Caco-2 (cell line): ENCODE measurements around the gene QTRT2. TPM values are rescaled to one million over a fixed set of nuclear protein-coding genes. Genes with fewer than 3 reads are reported as not detected.

Experiments
- BruUV-seq: library from RNA; stranded (reverse); fragments of 400-500 nt; replicated peaks from 2 replicates; lab custom pipeline; 2021; lab: Mats Ljungman, UMichigan
- CTCF ChIA-PET: fragments of 300-600 bp; sonication (Branson Sonifier 250); formaldehyde crosslinking; loops from one replicate; lab custom pipeline; 2022; ENCODE audit warnings: antibody characterized with exemption; lab: Charles Lee
- POLR2A ChIA-PET: fragments of 300-600 bp; sonication (Branson Sonifier 250); formaldehyde crosslinking; loops from one replicate; lab custom pipeline; 2022; ENCODE audit warnings: antibody characterized with exemption; lab: Charles Lee
- DNase-seq, 2 experiments: peaks; one replicate each; pipeline versions ENCODE4 v3.0.0 to v3.0.0-alpha.2; 2020 to 2022
- H3K27me3 ChIP-seq: replicated peaks from 2 replicates; pipeline ENCODE4 v1.6.0; 2011; ENCODE audit warnings: low read length; ENCODE audit not compliant: control insufficient read depth, insufficient read depth
- H3K36me3 ChIP-seq: 2 replicates; pipeline ENCODE4 v1.5.1; 2011; ENCODE audit warnings: low read length; ENCODE audit not compliant: control insufficient read depth, insufficient read depth
- H3K4me1 ChIP-seq: fragments of 250-450 bp; sonication (Bioruptor Pico); 2 replicates; pipeline ENCODE4 v1.5.1; 2020; ENCODE audit warnings: mild to moderate bottlenecking
- H3K4me3 ChIP-seq: 2 replicates; pipeline ENCODE4 v1.5.1; 2011; ENCODE audit warnings: low read depth, mild to moderate bottlenecking, control low read depth, low read length
- H3K9me3 ChIP-seq: fragments of 250-450 bp; sonication (Bioruptor Pico); 2 replicates; pipeline ENCODE4 v1.5.1; 2020; ENCODE audit warnings: mild to moderate bottlenecking, moderate library complexity
- H3K27ac Mint-ChIP-seq: one replicate; pipeline ENCODE4 v1.8.0; 2022; ENCODE audit warnings: mixed read lengths; ENCODE audit not compliant: unreplicated experiment
- H3K27me3 Mint-ChIP-seq: one replicate; pipeline ENCODE4 v1.8.0; 2022; ENCODE audit warnings: mixed read lengths; ENCODE audit not compliant: insufficient read depth, unreplicated experiment
- H3K36me3 Mint-ChIP-seq: one replicate; pipeline ENCODE4 v1.8.0; 2022; ENCODE audit warnings: mild to moderate bottlenecking, mixed read lengths; ENCODE audit not compliant: insufficient read depth, unreplicated experiment
- H3K4me1 Mint-ChIP-seq: one replicate; pipeline ENCODE4 v1.8.0; 2022; ENCODE audit warnings: low read depth, mixed read lengths; ENCODE audit not compliant: unreplicated experiment
- H3K4me3 Mint-ChIP-seq: one replicate; pipeline ENCODE4 v1.8.0; 2022; ENCODE audit warnings: mild to moderate bottlenecking, moderate library complexity, mixed read lengths; ENCODE audit not compliant: unreplicated experiment
- H3K9me3 Mint-ChIP-seq: one replicate; pipeline ENCODE4 v1.8.0; 2022; ENCODE audit warnings: mixed read lengths; ENCODE audit not compliant: unreplicated experiment
- intact Hi-C: fragments of 100-400 bp; cut with micrococcal nuclease; formaldehyde crosslinking; loops from one replicate; pipeline ENCODE4 v1.10.0; 2022; ENCODE audit not compliant: unreplicated experiment
- total RNA-seq: library from RNA; stranded (reverse); gene quantifications from 2 replicates; pipeline ENCODE4 v1.2.3, GENCODE V29; 2022
- TF ChIP-seq, protein P1 (sequence below), 2 experiments: fragments of 200-600 bp in 1 of 2; IDR thresholded peaks; 1 replicate in 1 of 2; 2 replicates in 1 of 2; pipeline versions ENCODE4 v1.5.1 to v1.8.0; 2011 to 2022; ENCODE audit warnings: antibody characterized with exemption in 1 of 2, control low read depth in 1 of 2, inconsistent platforms in 1 of 2, low read depth in 1 of 2, low read length in 1 of 2, mild to moderate bottlenecking in 1 of 2, moderate library complexity in 1 of 2; ENCODE audit not compliant: insufficient read depth in 1 of 2, severe bottlenecking in 1 of 2, unreplicated experiment in 1 of 2

QTRT2 gene
- total RNA-seq, 1 experiment from 2014 or later = 35.7 TPM

DNA sequence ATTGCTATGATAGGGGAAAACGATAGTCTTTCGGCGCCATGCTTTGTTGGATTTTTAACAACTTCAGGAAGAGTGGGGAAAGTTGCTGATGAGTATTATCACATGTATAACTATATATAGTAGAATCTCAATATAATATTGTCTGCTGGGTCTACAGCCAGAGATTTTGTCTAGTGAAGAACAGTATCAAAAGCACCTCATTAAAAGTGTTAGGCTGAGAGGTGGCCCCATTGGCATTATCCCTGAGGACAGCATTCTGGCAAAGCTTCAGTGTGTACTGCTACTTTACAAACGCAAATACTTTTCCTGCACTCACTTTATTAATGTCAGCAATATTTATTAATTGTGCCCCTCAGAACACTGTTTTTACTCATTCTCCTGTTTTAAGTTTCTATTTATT is 11.8 kb downstream of the QTRT2 start:
- H3K9me3 Mint-ChIP-seq = no peaks in the 10 kb centered on the region
- peaks cover 38% of the 10 kb centered on the region for H3K36me3 Mint-ChIP-seq
- no TSS peak for BruUV-seq
- no peak for DNase-seq
- H3K27me3 Mint-ChIP-seq = no peaks in the 10 kb centered on the region
- no peaks in the 10 kb centered on the region for H3K36me3 ChIP-seq
- H3K9me3 ChIP-seq = no peaks in the 10 kb centered on the region
- no peaks in the 10 kb centered on the region for H3K4me1 Mint-ChIP-seq
- intact Hi-C loops = no loop called here
- H3K27me3 ChIP-seq = no peaks in the 10 kb centered on the region
- ChIA-PET POLR2A (no interaction called here), CTCF (no interaction called here)
- H3K27ac Mint-ChIP-seq = no peak overlapping the region
- H3K4me3 Mint-ChIP-seq = no peak overlapping the region
- H3K4me1 ChIP-seq = no peaks in the 10 kb centered on the region
- TF ChIP-seq, protein P1, sequence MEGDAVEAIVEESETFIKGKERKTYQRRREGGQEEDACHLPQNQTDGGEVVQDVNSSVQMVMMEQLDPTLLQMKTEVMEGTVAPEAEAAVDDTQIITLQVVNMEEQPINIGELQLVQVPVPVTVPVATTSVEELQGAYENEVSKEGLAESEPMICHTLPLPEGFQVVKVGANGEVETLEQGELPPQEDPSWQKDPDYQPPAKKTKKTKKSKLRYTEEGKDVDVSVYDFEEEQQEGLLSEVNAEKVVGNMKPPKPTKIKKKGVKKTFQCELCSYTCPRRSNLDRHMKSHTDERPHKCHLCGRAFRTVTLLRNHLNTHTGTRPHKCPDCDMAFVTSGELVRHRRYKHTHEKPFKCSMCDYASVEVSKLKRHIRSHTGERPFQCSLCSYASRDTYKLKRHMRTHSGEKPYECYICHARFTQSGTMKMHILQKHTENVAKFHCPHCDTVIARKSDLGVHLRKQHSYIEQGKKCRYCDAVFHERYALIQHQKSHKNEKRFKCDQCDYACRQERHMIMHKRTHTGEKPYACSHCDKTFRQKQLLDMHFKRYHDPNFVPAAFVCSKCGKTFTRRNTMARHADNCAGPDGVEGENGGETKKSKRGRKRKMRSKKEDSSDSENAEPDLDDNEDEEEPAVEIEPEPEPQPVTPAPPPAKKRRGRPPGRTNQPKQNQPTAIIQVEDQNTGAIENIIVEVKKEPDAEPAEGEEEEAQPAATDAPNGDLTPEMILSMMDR (IDR thresholded peaks at IDR 0.05; ENCODE audit: insufficient read depth in 1 of 2, low read depth in 1 of 2, low read length in 1 of 2, severe bottlenecking in 1 of 2, unreplicated experiment in 1 of 2) = no peak
- H3K4me3 ChIP-seq = no peak overlapping the region

DNA sequence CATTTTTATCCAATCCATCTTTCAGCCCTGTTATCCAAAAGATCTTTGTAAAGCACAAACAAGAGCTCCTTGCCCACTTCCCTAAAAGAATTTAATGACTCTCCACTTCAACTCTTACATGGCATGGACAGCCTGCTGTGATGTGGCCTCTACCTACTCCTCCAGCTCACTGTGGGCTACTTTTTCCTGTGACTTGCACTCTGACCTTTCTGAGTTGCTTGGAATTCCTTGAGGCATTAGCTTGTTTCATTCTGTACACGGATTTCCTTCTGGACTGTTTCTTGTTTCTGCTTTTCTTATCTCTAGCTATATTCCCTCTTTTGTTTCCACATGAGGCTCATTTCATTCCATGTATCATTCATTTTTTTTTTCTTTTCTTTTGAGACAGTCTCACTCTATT is 15.2 kb downstream of the QTRT2 start:
- intact Hi-C loops = no loop called here
- POLR2A ChIA-PET = no interaction called here
- no peaks in the 10 kb centered on the region for H3K27me3 ChIP-seq
- no peak for DNase-seq
- no peaks in the 10 kb centered on the region for H3K9me3 ChIP-seq
- Mint-ChIP-seq H3K36me3 (peaks cover 55% of the 10 kb centered on the region), H3K9me3 (no peaks in the 10 kb centered on the region), H3K4me1 (peaks cover 6% of the 10 kb centered on the region), H3K27me3 (no peaks in the 10 kb centered on the region), H3K4me3 (no peak overlapping the region), H3K27ac (no peak overlapping the region)
- CTCF ChIA-PET = no interaction called here
- no peak overlapping the region for H3K4me3 ChIP-seq
- TF ChIP-seq, protein P1 (IDR thresholded peaks at IDR 0.05; ENCODE audit: insufficient read depth in 1 of 2, low read depth in 1 of 2, low read length in 1 of 2, severe bottlenecking in 1 of 2, unreplicated experiment in 1 of 2) = no peak
- BruUV-seq = no TSS peak
- peaks cover 4% of the 10 kb centered on the region for H3K36me3 ChIP-seq
- H3K4me1 ChIP-seq = no peaks in the 10 kb centered on the region

DNA sequence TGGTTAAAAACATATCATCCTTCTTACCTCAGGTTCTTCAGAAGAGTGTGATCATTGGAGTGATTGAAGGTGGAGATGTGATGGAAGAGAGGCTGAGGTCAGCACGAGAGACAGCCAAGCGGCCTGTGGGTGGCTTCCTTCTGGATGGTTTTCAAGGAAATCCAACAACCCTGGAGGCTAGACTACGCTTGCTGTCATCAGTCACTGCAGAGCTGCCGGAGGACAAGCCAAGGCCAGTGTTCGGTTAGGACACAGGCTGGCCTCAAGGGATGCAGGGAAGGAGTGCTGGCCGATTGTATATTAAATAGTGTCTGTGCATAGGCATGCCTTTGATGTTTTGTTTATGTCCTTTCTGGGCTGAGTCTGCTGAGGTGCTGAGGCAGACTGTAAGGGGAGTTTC is 20.2 kb downstream of the QTRT2 start:
- H3K4me1 Mint-ChIP-seq = peaks cover 6% of the 10 kb centered on the region
- no peaks in the 10 kb centered on the region for H3K27me3 Mint-ChIP-seq
- ChIA-PET POLR2A (no interaction called here), CTCF (no interaction called here)
- H3K4me1 ChIP-seq = no peaks in the 10 kb centered on the region
- H3K4me3 ChIP-seq = no peak overlapping the region
- H3K27me3 ChIP-seq = no peaks in the 10 kb centered on the region
- peaks cover 71% of the 10 kb centered on the region for H3K36me3 Mint-ChIP-seq
- no peaks in the 10 kb centered on the region for H3K9me3 ChIP-seq
- no peak overlapping the region for H3K4me3 Mint-ChIP-seq
- DNase-seq = no peak
- no peaks in the 10 kb centered on the region for H3K9me3 Mint-ChIP-seq
- H3K36me3 ChIP-seq = peaks cover 5% of the 10 kb centered on the region
- TF ChIP-seq, protein P1 (IDR thresholded peaks at IDR 0.05; ENCODE audit: insufficient read depth in 1 of 2, low read depth in 1 of 2, low read length in 1 of 2, severe bottlenecking in 1 of 2, unreplicated experiment in 1 of 2) = no peak
- no peak overlapping the region for H3K27ac Mint-ChIP-seq
- intact Hi-C loops = no loop called here
- no TSS peak for BruUV-seq
